ENCODE data around the gene LHFPL6. TPM values are rescaled to one million over a fixed set of nuclear protein-coding genes. Genes with fewer than 3 reads are reported as not detected.

Gene LHFPL6
- total and polyA plus RNA-seq, 8 donors = 1.8 to 13.4 (median 7.1) TPM

GRCh38 chr13:39455521-39456175 lies 147.3 kb downstream of the LHFPL6 start:
- Histone ChIP-seq H3K27me3 (no peaks in the 10 kb centered on the region), H3K9me3 (no peaks in the 10 kb centered on the region), H3K4me3 (no peak overlapping the region), H3K27ac (no peak overlapping the region), H3K36me3 (no peaks in the 10 kb centered on the region), H3K4me1 (peaks cover 13 to 19% (median 14%) of the 10 kb centered on the region in 3 donors)
- no peak for TF ChIP-seq CTCF (IDR thresholded peaks at IDR 0.05)
- WGBS, 2 donors = 50 to 59% methylated on average over 4 of the region's 4 CpGs
- intact Hi-C loops (cut with DNase I) = no loop called here
- FAIRE-seq (no peak), ATAC-seq (no peak), DNase-seq (no peak)

- H3K27ac ChIP-seq = no peak overlapping the region
- H3K4me3 ChIP-seq = no peak overlapping the region
- no peak for DNase-seq
- no peak for TF ChIP-seq CTCF (IDR thresholded peaks at IDR 0.05)
- 82 to 83% methylated on average over 1 of the region's 1 CpG for WGBS, 2 donors
- peaks cover 14 to 19% (median 14%) of the 10 kb centered on the region in 3 donors for H3K4me1 ChIP-seq
- H3K36me3 ChIP-seq = no peaks in the 10 kb centered on the region
- FAIRE-seq = no peak
- H3K27me3 ChIP-seq = no peaks in the 10 kb centered on the region
- H3K9me3 ChIP-seq = no peaks in the 10 kb centered on the region
- intact Hi-C loops (cut with DNase I) = no loop called here
- no peak for ATAC-seq
These were observed 150.2 kb downstream of the LHFPL6 start for GRCh38 chr13:39452834-39453233.

- no peak overlapping the region for H3K27ac ChIP-seq
- 90 to 96% methylated on average over 3 of the region's 3 CpGs for WGBS, 2 donors
These were observed 150.6 kb downstream of the LHFPL6 start for GRCh38 chr13:39452417-39452816.

GRCh38 chr13:39451860-39452301 lies 151.1 kb downstream of the LHFPL6 start:
- no peak for TF ChIP-seq CTCF (IDR thresholded peaks at IDR 0.05)
- Histone ChIP-seq H3K4me1 (peaks cover 14 to 19% (median 14%) of the 10 kb centered on the region in 3 donors), H3K36me3 (no peaks in the 10 kb centered on the region), H3K27me3 (no peaks in the 10 kb centered on the region), H3K4me3 (no peak overlapping the region), H3K27ac (peak overlapping the region in 1 of 4 donors; percentile 3), H3K9me3 (no peaks in the 10 kb centered on the region)
- intact Hi-C loops (cut with DNase I) = no loop called here
- FAIRE-seq (peak; percentile 17), DNase-seq (peak in 3 of 6 donors; percentile 22 to 29 (median 28)), ATAC-seq (peak; percentile 72 to 84 (median 82))
- WGBS, 2 donors = 40 to 45% methylated on average over 4 of the region's 4 CpGs

More at GRCh38 chr13:39452417-39452816, 150.6 kb downstream of the LHFPL6 start:
- DNase-seq (no peak), FAIRE-seq (no peak), ATAC-seq (peak in 2 of 4 donors; percentile 19 to 22)
- Histone ChIP-seq H3K4me1 (peaks cover 14 to 19% (median 14%) of the 10 kb centered on the region in 3 donors), H3K36me3 (no peaks in the 10 kb centered on the region), H3K9me3 (no peaks in the 10 kb centered on the region), H3K27me3 (no peaks in the 10 kb centered on the region), H3K4me3 (no peak overlapping the region)
- intact Hi-C loops (cut with DNase I) = no loop called here
- TF ChIP-seq CTCF (IDR thresholded peaks at IDR 0.05) = no peak

GRCh38 chr13:39451301-39451700 lies 151.7 kb downstream of the LHFPL6 start:
- FAIRE-seq = peak; percentile 75
- no peaks in the 10 kb centered on the region for H3K36me3 ChIP-seq
- no peak for TF ChIP-seq CTCF (IDR thresholded peaks at IDR 0.05)
- no peaks in the 10 kb centered on the region for H3K9me3 ChIP-seq
- intact Hi-C loops (cut with DNase I) = no loop called here
- DNase-seq = peak in 1 of 6 donors; percentile 15
- H3K27me3 ChIP-seq = no peaks in the 10 kb centered on the region
- peak overlapping the region in 1 of 4 donors; percentile 3 for H3K27ac ChIP-seq
- H3K4me1 ChIP-seq = peaks cover 14 to 19% (median 14%) of the 10 kb centered on the region in 3 donors
- no peak overlapping the region for H3K4me3 ChIP-seq
- 3 to 8% methylated on average over 1 of the region's 1 CpG for WGBS, 2 donors
- peak; percentile 53 to 70 (median 64) for ATAC-seq
